HCT116 (cell line): ENCODE measurements around the gene ADAMTS1. TPM values are rescaled to one million over a fixed set of nuclear protein-coding genes. Genes with fewer than 3 reads are reported as not detected.

Experiments
- ATAC-seq: fragments of 200-7000 bp; cut with Tn5 transposase; 2 replicates; pipeline ENCODE4 v1.9.1; 2020; ENCODE audit warnings: mild to moderate bottlenecking, moderate library complexity
- BruUV-seq: library from RNA; stranded (reverse); fragments of 400-500 nt; replicated peaks from 2 replicates; lab custom pipeline; 2021; lab: Mats Ljungman, UMichigan
- CTCF ChIA-PET: fragments of 300-600 bp; sonication (Branson Sonifier 250); formaldehyde crosslinking; loops from one replicate; lab custom pipeline; 2021; ENCODE audit warnings: antibody characterized with exemption; lab: Charles Lee
- POLR2A ChIA-PET: fragments of 300-600, 350-600 bp; sonication (Branson Sonifier 250); formaldehyde crosslinking; loops from one replicate; lab custom pipeline; 2021; ENCODE audit warnings: antibody characterized with exemption; lab: Charles Lee
- RAD21 ChIA-PET, 2 experiments: fragments of 300-600 bp; sonication (Branson Sonifier 250); formaldehyde crosslinking; loops; one replicate each; lab custom pipeline; 2023; ENCODE audit warnings: low total read pairs in 2 of 2; ENCODE audit not compliant: uncharacterized antibody in 2 of 2, unreplicated experiment in 2 of 2, low non-redundant PET in 1 of 2; lab: Charles Lee
- DNase-seq: peaks from one replicate; pipeline ENCODE4 v3.0.0-alpha.2; 2010; ENCODE audit warnings: low read depth, low spot score
- H2AFZ ChIP-seq: fragments of 200-600 bp; shearing (Covaris generic), sonication (generic); 2 replicates; pipeline ENCODE4 v1.6.1; 2017; ENCODE audit warnings: low read depth, mixed run types, mixed read lengths, antibody characterized with exemption, low read length; ENCODE audit not compliant: poor library complexity, severe bottlenecking
- H3K27ac ChIP-seq: 2 replicates; pipeline ENCODE4 v1.5.1; 2012; ENCODE audit warnings: low read depth, low read length
- H3K27me3 ChIP-seq: fragments of 200-600 bp; sonication (generic); 2 replicates; pipeline ENCODE4 v1.6.1; 2016; ENCODE audit warnings: mixed run types, low read length, mixed read lengths; ENCODE audit not compliant: insufficient read depth
- H3K36me3 ChIP-seq, 2 experiments: fragments of 200-500 bp in 1 of 2; fragments of 200-600 bp in 1 of 2; sonication (Bioruptor generic) in 1 of 2; sonication (generic) in 1 of 2; 2 replicates each; pipeline versions ENCODE4 v1.5.1 to v1.6.1; 2014 to 2016; ENCODE audit warnings: low read length in 2 of 2, inconsistent platforms in 1 of 2, mixed read lengths in 1 of 2, mixed run types in 1 of 2; ENCODE audit not compliant: insufficient read depth in 2 of 2, control insufficient read depth in 1 of 2
- H3K4me1 ChIP-seq, 2 experiments: fragments of 200-600 bp in 1 of 2; sonication (generic) in 1 of 2; 2 replicates each; pipeline versions ENCODE4 v1.5.1 to v1.6.1; 2012 to 2017; ENCODE audit warnings: low read length in 2 of 2, inconsistent platforms in 1 of 2, mild to moderate bottlenecking in 1 of 2, mixed read lengths in 1 of 2, mixed run types in 1 of 2, moderate library complexity in 1 of 2; ENCODE audit not compliant: insufficient read depth in 2 of 2, control insufficient read depth in 1 of 2
- H3K4me2 ChIP-seq: fragments of 200-600 bp; sonication (generic); 2 replicates; pipeline ENCODE4 v1.6.1; 2017; ENCODE audit warnings: mixed run types, low read length, mixed read lengths
- H3K4me3 ChIP-seq, 2 experiments: fragments of 200-600 bp in 1 of 2; sonication (generic) in 1 of 2; replicated peaks in 1 of 2; 2 replicates each; pipeline ENCODE4 v1.5.1; 2011 to 2016; ENCODE audit warnings: low read length in 2 of 2, control low read depth in 1 of 2, low read depth in 1 of 2, mild to moderate bottlenecking in 1 of 2, mixed read lengths in 1 of 2, mixed run types in 1 of 2
- H3K79me2 ChIP-seq: fragments of 200-600 bp; sonication (generic); 2 replicates; pipeline ENCODE4 v1.6.1; 2017; ENCODE audit warnings: mild to moderate bottlenecking, mixed run types, low read length, moderate library complexity, mixed read lengths; ENCODE audit not compliant: insufficient read depth
- H3K9ac ChIP-seq: fragments of 200-600 bp; sonication (generic); 2 replicates; pipeline ENCODE4 v1.6.1; 2016; ENCODE audit warnings: low read length, mixed read lengths
- H3K9me2 ChIP-seq: fragments of 200-600 bp; sonication (generic), shearing (Covaris generic); 2 replicates; pipeline ENCODE4 v1.6.1; 2017; ENCODE audit warnings: mixed run types, mild to moderate bottlenecking, moderate library complexity; ENCODE audit not compliant: insufficient read depth
- H3K9me3 ChIP-seq, 2 experiments: fragments of 200-500 bp in 1 of 2; fragments of 200-600 bp in 1 of 2; sonication (Bioruptor generic) in 1 of 2; sonication (generic) in 1 of 2; 2 replicates each; pipeline ENCODE4 v1.6.1; 2014 to 2017; ENCODE audit warnings: low read length in 2 of 2, mixed read lengths in 2 of 2, inconsistent platforms in 1 of 2, low read depth in 1 of 2, mild to moderate bottlenecking in 1 of 2, mixed run types in 1 of 2, moderate library complexity in 1 of 2; ENCODE audit not compliant: control insufficient read depth in 1 of 2, insufficient read depth in 1 of 2
- H4K20me1 ChIP-seq: fragments of 200-600 bp; sonication (generic), shearing (Covaris generic); 2 replicates; pipeline ENCODE4 v1.6.1; 2017; ENCODE audit warnings: mixed run types, mild to moderate bottlenecking, moderate library complexity; ENCODE audit not compliant: insufficient read depth
- CBX3 ChIP-seq: IDR thresholded peaks from 2 replicates; pipeline ENCODE4 v1.6.1; 2012; ENCODE audit warnings: low read depth
- EGR1 ChIP-seq: IDR thresholded peaks from 2 replicates; pipeline ENCODE4 v1.6.1; 2012; ENCODE audit warnings: low read depth
- ELF1 ChIP-seq: IDR thresholded peaks from 2 replicates; pipeline ENCODE4 v1.6.1; 2012; ENCODE audit warnings: low read depth, borderline replicate concordance
- EZH2 ChIP-seq: fragments of 200-600 bp; sonication (generic); IDR thresholded peaks from 2 replicates; pipeline ENCODE4 v1.6.1; 2017; ENCODE audit warnings: antibody characterized with exemption, mixed run types
- FOSL1 ChIP-seq: IDR thresholded peaks from 2 replicates; pipeline ENCODE4 v1.6.1; 2012; ENCODE audit warnings: low read depth
- JUND ChIP-seq: IDR thresholded peaks from 2 replicates; pipeline ENCODE4 v1.6.1; 2012
- MAX ChIP-seq: IDR thresholded peaks from 2 replicates; pipeline ENCODE4 v1.6.1; 2012
- SP1 ChIP-seq: IDR thresholded peaks from 2 replicates; pipeline ENCODE4 v1.6.1; 2012; ENCODE audit warnings: low read depth
- ZBTB33 ChIP-seq: IDR thresholded peaks from 2 replicates; pipeline ENCODE4 v1.6.1; 2011; ENCODE audit warnings: mild to moderate bottlenecking, low read length, moderate library complexity; ENCODE audit not compliant: insufficient replicate concordance; ENCODE audit errors: extremely low read depth
- intact Hi-C: fragments of 100-400 bp; cut with micrococcal nuclease; formaldehyde crosslinking; loops from 2 replicates; pipeline ENCODE4 v1.10.0; 2022
- total RNA-seq: library from RNA; stranded (reverse); gene quantifications from one replicate; pipeline ENCODE4 v1.2.1, GENCODE V29; 2021; ENCODE audit not compliant: unreplicated experiment

ADAMTS1 gene
- total RNA-seq, 1 experiment from 2014 or later: 0.98 TPM

- H2AFZ ChIP-seq: no peak overlapping the region
- no peak overlapping the region for H3K27ac ChIP-seq
- no peaks in the 10 kb centered on the region for H3K9me2 ChIP-seq
- no peaks in the 10 kb centered on the region for H4K20me1 ChIP-seq
- H3K4me2 ChIP-seq: no peak overlapping the region
- no peaks in the 10 kb centered on the region for H3K4me1 ChIP-seq
- peaks cover 8 to 17% of the 10 kb centered on the region in 2 experiments; a peak in 2 of 4 replicates for H3K9me3 ChIP-seq
- intact Hi-C loops: no loop called here
- no peak overlapping the region for H3K9ac ChIP-seq
- H3K4me3 ChIP-seq: no peak overlapping the region
- no peaks in the 10 kb centered on the region for H3K79me2 ChIP-seq
- ChIA-PET POLR2A (no interaction called here), CTCF (no interaction called here)
- TF ChIP-seq ZBTB33: no peak
- TF ChIP-seq JUND: no peak
- TF ChIP-seq ELF1: no peak
- TF ChIP-seq EGR1: no peak
- TF ChIP-seq CBX3: no peak
- TF ChIP-seq SP1: no peak
- TF ChIP-seq EZH2: no peak
- TF ChIP-seq FOSL1: no peak
- no peak for TF ChIP-seq MAX
- TF ChIP-seq, all 23 proteins: peak for 0
- ATAC-seq (no peak), DNase-seq (no peak)
- no peaks in the 10 kb centered on the region; a peak in 1 of 4 replicates for H3K36me3 ChIP-seq
- no peaks in the 10 kb centered on the region for H3K27me3 ChIP-seq
- RAD21 ChIA-PET: no interaction called here
- no TSS peak for BruUV-seq
These were observed 30.8 kb downstream of the ADAMTS1 start for GRCh38 chr21:26814386-26814785.
